Measurements from ENCODE around the gene WASHC2A.
"Not testable (repeated sequence)": the region's sequence is repeated elsewhere in the genome, so short reads cannot be mapped to it uniquely, and the experiment has no call there.

The WASHC2A gene

DNA sequence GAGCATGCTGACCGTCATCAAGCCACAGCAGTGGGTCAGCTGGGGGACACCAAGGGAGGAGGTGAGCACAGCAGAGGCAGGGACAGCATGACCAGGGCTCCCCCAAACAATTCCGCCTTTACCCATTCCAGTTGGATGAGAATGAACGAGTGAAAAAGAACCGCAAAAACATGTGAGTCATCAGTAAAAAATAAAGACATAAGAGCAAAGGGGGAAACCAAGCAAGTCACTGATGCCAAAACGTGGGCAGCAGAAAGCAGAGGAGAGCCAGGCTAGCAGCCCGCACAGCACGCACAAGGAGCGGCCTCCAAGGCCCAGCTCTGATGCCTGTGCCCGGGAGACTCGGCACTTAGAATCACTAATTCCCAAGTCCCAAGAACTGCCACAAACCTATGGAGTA is 7.8 kb upstream of the WASHC2A start:
- not testable (repeated sequence) for DNase-seq (ENCODE audit: low read depth in 3 of 3)

DNA sequence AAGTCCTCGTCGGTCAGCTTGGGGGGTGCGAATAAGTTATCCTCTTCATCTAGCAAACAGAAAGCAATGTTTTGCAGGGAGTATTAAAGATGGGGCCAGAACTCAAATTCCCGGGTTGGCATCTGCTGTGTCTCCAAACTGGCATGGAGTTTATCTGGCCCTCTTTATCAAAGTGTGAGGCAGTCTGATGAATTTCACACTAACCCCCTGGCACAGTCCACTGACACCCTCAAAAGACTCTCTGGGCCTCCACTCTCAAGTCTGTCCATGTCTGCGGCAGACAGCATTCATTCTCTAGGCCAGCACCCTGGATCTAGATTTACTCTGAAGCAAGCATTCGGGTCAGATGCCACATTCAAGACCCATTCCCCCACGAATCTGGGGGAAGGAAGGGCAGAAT is 6.2 kb upstream of the WASHC2A start:
- not testable (repeated sequence) for DNase-seq (ENCODE audit: low read depth in 3 of 3)

- DNase-seq (ENCODE audit: low read depth in 3 of 3) = no peak
Measured at GRCh38 chr10:50063100-50063499, 4.7 kb upstream of the WASHC2A start.

- DNase-seq (ENCODE audit: low read depth in 3 of 3) = not testable (repeated sequence)
Measured at GRCh38 chr10:50068352-50068659, 552 bp downstream of the WASHC2A start.

DNA sequence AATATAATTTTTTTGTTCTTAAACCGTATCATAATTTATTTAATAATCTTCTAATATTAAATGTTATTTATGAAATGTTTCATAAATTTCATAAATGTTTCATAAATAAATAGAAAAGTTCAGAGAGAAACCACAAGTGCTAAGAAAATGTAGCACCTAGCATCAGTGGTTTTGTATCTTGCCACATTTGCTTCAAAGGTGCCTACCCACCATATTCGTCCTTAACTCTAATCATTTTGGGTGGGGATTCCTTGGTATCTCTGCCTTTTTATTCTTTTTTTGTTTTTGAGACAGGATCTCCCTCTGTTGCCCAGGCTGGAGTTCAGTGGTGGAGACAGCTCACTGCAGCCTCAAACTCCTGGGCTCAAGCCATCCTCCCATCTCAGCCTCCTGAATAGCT is 7.4 kb downstream of the WASHC2A start:
- not testable (repeated sequence) for DNase-seq (ENCODE audit: low read depth in 3 of 3)

DNA sequence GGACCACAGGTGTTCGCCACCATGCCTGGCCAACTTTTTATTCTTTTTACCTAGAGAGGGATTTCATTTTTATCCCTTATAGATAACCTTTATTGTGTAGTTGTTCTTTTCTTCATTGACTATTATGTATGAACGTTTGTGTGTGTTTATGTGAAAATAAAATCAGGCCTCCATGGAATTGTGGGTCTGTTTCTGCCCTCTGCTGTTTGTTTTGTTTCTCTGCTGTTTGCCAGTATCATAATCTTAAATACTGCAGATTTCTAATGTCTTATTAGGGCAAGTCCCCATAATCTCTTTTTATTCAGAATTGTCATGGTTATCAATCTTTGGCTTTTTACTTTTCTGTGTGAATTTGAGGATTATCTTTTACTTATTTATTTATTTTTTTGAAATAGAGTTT is 7.8 kb downstream of the WASHC2A start:
- not testable (repeated sequence) for DNase-seq (ENCODE audit: low read depth in 3 of 3)

DNA sequence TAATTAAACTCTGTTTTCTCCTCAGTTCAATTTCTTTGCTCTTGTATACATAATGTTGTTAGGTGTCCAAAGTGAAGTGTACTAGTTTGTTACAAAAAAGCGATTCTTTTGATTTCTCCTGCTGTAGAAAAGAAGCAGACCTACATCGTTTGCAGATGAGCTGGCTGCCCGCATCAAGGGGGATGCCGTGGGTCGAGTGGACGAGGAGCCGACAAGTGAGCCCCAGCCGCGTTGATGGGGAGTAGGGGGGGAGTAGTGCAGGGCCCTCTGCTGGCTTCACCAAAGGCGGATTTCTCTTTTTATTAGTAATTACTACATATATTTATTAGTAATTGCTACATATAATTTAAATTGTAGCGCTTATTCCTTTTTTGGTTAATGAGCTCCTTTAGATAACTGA is 23.6 kb downstream of the WASHC2A start:
- DNase-seq (ENCODE audit: low read depth in 3 of 3) = not testable (repeated sequence)

GRCh38 chr10:50092928-50093327 is 25.2 kb downstream of the WASHC2A start:
- not testable (repeated sequence) for DNase-seq (ENCODE audit: low read depth in 3 of 3)

- DNase-seq (ENCODE audit: low read depth in 3 of 3) = not testable (repeated sequence)
Measured at GRCh38 chr10:50094630-50095029, 26.9 kb downstream of the WASHC2A start.

- not testable (repeated sequence) for DNase-seq (ENCODE audit: low read depth in 3 of 3)
Measured at GRCh38 chr10:50095402-50095801, 27.6 kb downstream of the WASHC2A start.

DNA sequence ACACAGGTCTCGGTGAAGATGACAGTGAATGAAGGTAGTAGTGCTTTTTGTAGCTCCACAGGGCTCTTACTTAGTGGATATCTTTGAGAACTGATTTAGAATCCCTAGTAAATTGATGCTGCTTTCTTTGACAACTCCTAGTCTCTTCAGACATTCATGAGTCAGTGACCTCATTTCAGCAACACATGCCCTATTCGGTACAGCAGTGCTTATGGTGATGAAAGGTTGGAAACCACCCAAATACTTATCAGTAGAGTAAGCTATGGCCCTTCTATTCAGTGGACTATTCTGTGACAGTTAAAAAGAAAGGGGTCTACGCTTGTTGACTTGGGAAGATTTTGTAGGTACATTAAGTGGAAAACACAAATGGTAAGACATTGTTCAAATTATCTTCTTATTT is 29.0 kb downstream of the WASHC2A start:
- DNase-seq (ENCODE audit: low read depth in 3 of 3) = not testable (repeated sequence)

DNA sequence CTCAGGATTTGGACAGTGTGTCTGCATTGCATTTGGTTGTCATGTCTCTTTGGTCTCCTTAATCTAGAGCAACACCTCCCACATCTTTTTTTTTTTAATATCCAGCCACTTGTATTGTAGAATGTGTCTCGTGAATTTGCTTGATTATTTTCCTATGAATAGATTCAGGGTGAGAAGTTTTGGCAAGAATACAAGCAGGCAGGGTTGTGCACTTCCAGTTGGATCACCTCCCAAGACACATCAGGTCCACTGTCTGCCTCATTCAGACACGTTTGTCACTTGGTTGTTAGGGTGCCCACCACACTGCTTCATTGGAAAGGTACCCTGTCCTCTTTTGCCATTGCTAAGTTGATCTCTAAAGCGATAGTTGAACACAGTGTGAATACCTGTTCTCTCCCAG is 30.9 kb downstream of the WASHC2A start:
- DNase-seq (ENCODE audit: low read depth in 3 of 3) = not testable (repeated sequence)

- not testable (repeated sequence) for DNase-seq (ENCODE audit: low read depth in 3 of 3)
Measured at GRCh38 chr10:50101139-50101582, 33.4 kb downstream of the WASHC2A start.

DNA sequence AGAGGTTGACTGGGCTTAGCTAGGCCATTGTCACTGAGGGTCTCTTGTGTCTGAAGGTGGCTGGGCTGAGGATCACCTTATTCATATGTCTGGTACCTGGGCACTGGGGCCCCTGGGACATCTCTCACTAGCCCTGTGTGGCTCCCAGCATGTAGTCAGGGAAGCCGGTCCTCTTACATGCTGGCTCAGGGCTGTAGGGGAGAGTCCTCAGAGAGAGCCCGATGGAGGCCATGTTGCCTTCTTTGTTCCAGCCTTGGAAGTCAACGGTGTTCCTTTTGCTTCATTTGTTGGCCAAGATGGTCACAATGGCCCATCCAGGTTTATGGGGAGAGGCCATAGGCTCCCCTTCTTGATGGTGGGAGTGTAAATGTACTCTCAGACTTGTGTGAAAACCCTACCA is 34.0 kb downstream of the WASHC2A start:
- not testable (repeated sequence) for DNase-seq (ENCODE audit: low read depth in 3 of 3)

DNA sequence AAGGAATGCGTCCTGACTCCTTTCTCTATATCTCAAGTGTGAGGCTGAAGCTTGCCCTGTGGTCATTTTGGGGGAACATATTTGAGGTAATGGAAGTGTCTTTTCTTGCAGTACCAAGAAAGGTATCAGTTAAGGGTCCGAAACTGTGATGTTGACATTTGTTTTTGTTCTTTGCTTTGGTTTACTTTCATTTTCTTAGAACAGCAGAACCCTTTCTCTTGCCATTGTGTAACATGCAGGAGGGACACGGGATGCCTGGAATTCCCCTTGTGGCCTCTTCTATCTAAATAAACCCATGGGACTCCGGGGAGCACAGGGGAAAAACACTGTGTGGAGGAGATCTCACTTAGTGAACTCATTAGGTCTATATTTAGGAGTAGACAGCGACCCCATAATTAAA is 34.5 kb downstream of the WASHC2A start:
- DNase-seq (ENCODE audit: low read depth in 3 of 3) = not testable (repeated sequence)

- DNase-seq (ENCODE audit: low read depth in 3 of 3) = not testable (repeated sequence)
Measured at GRCh38 chr10:50108999-50109698, 41.4 kb downstream of the WASHC2A start.

DNA sequence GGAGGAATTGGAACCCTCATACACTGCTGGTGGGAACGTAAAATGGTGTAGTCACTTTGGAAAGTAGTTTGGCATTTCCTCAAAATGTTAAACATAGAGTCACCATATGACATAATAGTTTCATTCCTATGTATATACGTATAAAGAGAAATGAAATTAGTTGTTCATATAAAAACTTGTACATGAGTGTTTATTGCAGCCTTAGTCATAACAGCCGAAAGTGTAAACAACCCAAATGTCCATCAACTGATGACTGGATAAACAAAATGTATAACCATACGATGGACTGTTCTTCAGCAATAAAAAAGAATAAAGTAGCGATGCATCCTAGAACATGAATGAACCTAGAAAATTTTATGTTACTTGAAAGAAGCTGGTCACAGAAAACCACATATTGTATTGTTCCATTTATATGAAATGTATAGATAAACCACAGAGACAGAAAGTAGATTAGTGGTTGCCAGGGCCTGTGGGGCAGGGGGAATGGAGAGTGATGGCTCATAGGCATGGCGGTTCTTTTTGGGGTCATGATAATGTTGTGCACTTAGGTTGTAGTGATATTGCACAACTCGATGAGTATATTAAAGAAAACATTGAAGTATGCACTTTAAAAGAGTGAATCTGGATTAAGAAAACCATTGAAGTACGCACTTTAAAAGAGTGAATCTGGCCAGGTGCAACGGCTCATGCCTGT is 44.8 kb downstream of the WASHC2A start:
- DNase-seq (ENCODE audit: low read depth in 3 of 3) = not testable (repeated sequence)

DNA sequence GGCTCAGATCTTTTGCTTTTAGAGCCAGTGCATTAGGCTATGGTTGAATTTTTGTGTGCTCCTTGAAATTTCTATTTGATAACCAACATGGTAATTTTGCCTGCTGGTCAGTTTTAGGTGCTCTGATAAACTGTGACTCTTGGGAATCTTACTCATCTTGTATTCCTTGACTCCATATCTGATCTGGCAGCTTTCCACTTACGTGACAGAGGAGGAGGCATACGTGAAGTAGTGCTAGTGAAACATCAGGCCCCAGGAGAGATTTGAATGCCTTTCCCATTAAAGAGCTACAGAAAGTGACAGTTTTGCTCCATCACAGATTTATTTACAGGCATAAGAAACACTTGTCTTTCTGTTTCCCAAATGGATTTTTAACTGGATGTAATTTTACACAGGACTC is 59.0 kb downstream of the WASHC2A start:
- not testable (repeated sequence) for DNase-seq (ENCODE audit: low read depth in 3 of 3)

- not testable (repeated sequence) for DNase-seq (ENCODE audit: low read depth in 3 of 3)
Measured at GRCh38 chr10:50127770-50128292, 60.1 kb downstream of the WASHC2A start.

DNA sequence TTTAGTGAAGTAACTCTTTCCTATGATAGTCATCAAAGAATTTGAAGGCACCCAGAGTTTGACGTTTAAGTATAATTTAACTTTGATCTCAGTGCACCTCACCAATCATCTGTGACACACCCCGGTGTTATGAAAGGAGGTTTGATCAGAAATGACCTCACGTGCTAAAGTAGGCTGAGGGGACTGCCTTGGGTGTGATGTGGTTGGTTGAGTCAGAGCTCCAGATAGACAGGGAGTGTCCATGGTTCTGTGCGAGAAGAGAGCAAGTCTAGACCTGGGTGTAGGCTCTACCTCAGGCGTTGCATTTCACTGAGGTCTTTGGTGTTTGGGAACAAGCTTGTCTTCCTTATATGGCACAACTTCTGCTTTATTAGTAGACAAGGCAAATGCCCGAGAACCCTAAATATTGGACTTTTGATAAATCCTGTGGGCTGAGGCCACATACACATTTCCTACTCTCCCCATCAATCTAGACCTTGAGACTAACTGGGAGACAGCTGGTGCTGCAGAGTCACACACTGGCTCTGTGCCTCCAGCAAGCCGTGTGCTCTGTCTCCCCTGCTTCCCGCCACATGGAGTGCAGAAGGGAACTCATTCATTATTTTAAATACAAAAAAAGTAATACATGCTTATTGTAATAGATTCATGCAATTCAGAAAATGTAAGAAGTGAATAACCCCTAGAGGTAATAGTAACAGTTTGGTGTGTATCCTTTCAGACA is 63.7 kb downstream of the WASHC2A start:
- DNase-seq (ENCODE audit: low read depth in 3 of 3) = not testable (repeated sequence)

DNA sequence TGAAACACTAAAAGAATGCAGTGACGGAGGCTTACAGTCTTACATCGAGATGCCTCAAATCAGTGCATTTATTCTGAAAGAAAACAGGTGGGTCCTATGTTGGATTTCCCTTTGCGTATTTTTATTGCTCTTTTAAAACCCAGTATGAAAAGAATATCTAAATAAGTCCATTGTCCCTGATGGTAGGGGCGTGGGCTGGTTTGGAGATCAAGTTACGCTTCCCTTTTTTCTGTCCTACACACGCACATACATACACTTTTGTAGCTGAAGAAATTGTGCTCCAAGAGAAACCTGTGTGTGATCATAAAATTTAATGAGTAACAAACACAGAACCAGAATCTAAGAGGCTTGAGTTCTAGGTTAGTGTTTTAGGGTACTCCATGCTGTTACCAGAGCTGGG is 64.6 kb downstream of the WASHC2A start:
- not testable (repeated sequence) for DNase-seq (ENCODE audit: low read depth in 3 of 3)

GRCh38 chr10:50132841-50133240 is 65.1 kb downstream of the WASHC2A start:
- DNase-seq (ENCODE audit: low read depth in 3 of 3) = not testable (repeated sequence)

Measured in stimulated activated CD4-positive, alpha-beta T cell treated with anti-CD3 and anti-CD28 coated beads, TNF-alpha, amount 100 ng/mL, for 4 hours (primary cell).